Stimulated activated naive CD8-positive, alpha-beta T cell treated with anti-CD3 and anti-CD28 coated beads, Interleukin-15, Interleukin-2, amounts not matched to agents 100 ng/mL and 50 ng/mL, for 24 hours (primary cell): ENCODE measurements around the gene SYT2.

ENCODE experiments used
- H3K27ac Mint-ChIP-seq: one replicate; pipeline ENCODE4 v1.8.0; 2021; ENCODE audit warnings: mild to moderate bottlenecking, mixed read lengths
- H3K27me3 Mint-ChIP-seq: one replicate; pipeline ENCODE4 v1.8.0; 2021; ENCODE audit warnings: mixed read lengths
- H3K36me3 Mint-ChIP-seq: one replicate; pipeline ENCODE4 v1.8.0; 2021; ENCODE audit warnings: low read depth, mixed read lengths
- H3K4me1 Mint-ChIP-seq: one replicate; pipeline ENCODE4 v1.8.0; 2021; ENCODE audit warnings: low read depth, mixed read lengths
- H3K4me3 Mint-ChIP-seq: one replicate; pipeline ENCODE4 v1.8.0; 2021; ENCODE audit warnings: mild to moderate bottlenecking, mixed read lengths
- H3K9me3 Mint-ChIP-seq: one replicate; pipeline ENCODE4 v1.8.0; 2021; ENCODE audit warnings: mixed read lengths

Gene SYT2

GRCh38 chr1:202579806-202580205 is 130.4 kb downstream of the SYT2 start:
- no peak overlapping the region for H3K4me3 Mint-ChIP-seq
- no peaks in the 10 kb centered on the region for H3K9me3 Mint-ChIP-seq
- no peaks in the 10 kb centered on the region for H3K4me1 Mint-ChIP-seq
- peaks cover 13% of the 10 kb centered on the region for H3K36me3 Mint-ChIP-seq
- no peak overlapping the region for H3K27ac Mint-ChIP-seq
- no peaks in the 10 kb centered on the region for H3K27me3 Mint-ChIP-seq

- no peaks in the 10 kb centered on the region for H3K9me3 Mint-ChIP-seq
- H3K4me1 Mint-ChIP-seq = no peaks in the 10 kb centered on the region
- no peaks in the 10 kb centered on the region for H3K27me3 Mint-ChIP-seq
- no peak overlapping the region for H3K27ac Mint-ChIP-seq
- no peak overlapping the region for H3K4me3 Mint-ChIP-seq
- peaks cover 13% of the 10 kb centered on the region for H3K36me3 Mint-ChIP-seq
Observed at GRCh38 chr1:202578565-202578964, 131.7 kb downstream of the SYT2 start.

- peaks cover 17% of the 10 kb centered on the region for H3K36me3 Mint-ChIP-seq
- H3K4me1 Mint-ChIP-seq = no peaks in the 10 kb centered on the region
Observed at GRCh38 chr1:202578001-202578504, 132.2 kb downstream of the SYT2 start.

GRCh38 chr1:202577381-202577780 is 132.9 kb downstream of the SYT2 start:
- Mint-ChIP-seq H3K36me3 (peaks cover 23% of the 10 kb centered on the region), H3K27me3 (no peaks in the 10 kb centered on the region), H3K27ac (no peak overlapping the region), H3K4me1 (no peaks in the 10 kb centered on the region), H3K9me3 (no peaks in the 10 kb centered on the region), H3K4me3 (no peak overlapping the region)

More at GRCh38 chr1:202578001-202578504, 132.2 kb downstream of the SYT2 start:
- Mint-ChIP-seq H3K27ac (no peak overlapping the region), H3K27me3 (no peaks in the 10 kb centered on the region), H3K4me3 (no peak overlapping the region), H3K9me3 (no peaks in the 10 kb centered on the region)

GRCh38 chr1:202576816-202577215 is 133.4 kb downstream of the SYT2 start:
- Mint-ChIP-seq H3K9me3 (no peaks in the 10 kb centered on the region), H3K4me3 (no peak overlapping the region), H3K27me3 (no peaks in the 10 kb centered on the region), H3K27ac (no peak overlapping the region), H3K36me3 (peaks cover 25% of the 10 kb centered on the region), H3K4me1 (no peaks in the 10 kb centered on the region)

- Mint-ChIP-seq H3K4me3 (no peak overlapping the region), H3K27me3 (no peaks in the 10 kb centered on the region), H3K9me3 (no peaks in the 10 kb centered on the region), H3K27ac (no peak overlapping the region), H3K4me1 (no peaks in the 10 kb centered on the region), H3K36me3 (peaks cover 20% of the 10 kb centered on the region)
Observed at GRCh38 chr1:202575918-202576653, 134.2 kb downstream of the SYT2 start.

- Mint-ChIP-seq H3K27ac (no peak overlapping the region), H3K4me1 (no peaks in the 10 kb centered on the region), H3K9me3 (no peaks in the 10 kb centered on the region), H3K4me3 (no peak overlapping the region), H3K36me3 (peaks cover 25% of the 10 kb centered on the region), H3K27me3 (no peaks in the 10 kb centered on the region)
Observed at GRCh38 chr1:202572867-202573266, 137.4 kb downstream of the SYT2 start.

GRCh38 chr1:202571719-202572339 is 138.4 kb downstream of the SYT2 start:
- Mint-ChIP-seq H3K27me3 (no peaks in the 10 kb centered on the region), H3K36me3 (peaks cover 34% of the 10 kb centered on the region), H3K27ac (no peak overlapping the region), H3K4me1 (peaks cover 4% of the 10 kb centered on the region), H3K9me3 (no peaks in the 10 kb centered on the region), H3K4me3 (no peak overlapping the region)

GRCh38 chr1:202569393-202570322 is 140.6 kb downstream of the SYT2 start:
- H3K36me3 Mint-ChIP-seq = peaks cover 34% of the 10 kb centered on the region

GRCh38 chr1:202568826-202569225 is 141.4 kb downstream of the SYT2 start:
- Mint-ChIP-seq H3K27me3 (no peaks in the 10 kb centered on the region), H3K36me3 (peaks cover 34% of the 10 kb centered on the region), H3K27ac (no peak overlapping the region), H3K9me3 (no peaks in the 10 kb centered on the region), H3K4me1 (peaks cover 19% of the 10 kb centered on the region), H3K4me3 (no peak overlapping the region)

More at GRCh38 chr1:202569393-202570322, 140.6 kb downstream of the SYT2 start:
- Mint-ChIP-seq H3K4me3 (no peak overlapping the region), H3K27me3 (no peaks in the 10 kb centered on the region), H3K27ac (no peak overlapping the region), H3K4me1 (peaks cover 16% of the 10 kb centered on the region), H3K9me3 (no peaks in the 10 kb centered on the region)

- H3K9me3 Mint-ChIP-seq = no peaks in the 10 kb centered on the region
- H3K4me1 Mint-ChIP-seq = peaks cover 19% of the 10 kb centered on the region
- H3K4me3 Mint-ChIP-seq = no peak overlapping the region
- peaks cover 33% of the 10 kb centered on the region for H3K36me3 Mint-ChIP-seq
- H3K27me3 Mint-ChIP-seq = no peaks in the 10 kb centered on the region
- H3K27ac Mint-ChIP-seq = no peak overlapping the region
Observed at GRCh38 chr1:202568410-202568809, 141.8 kb downstream of the SYT2 start.

GRCh38 chr1:202567738-202568137 is 142.5 kb downstream of the SYT2 start:
- no peak overlapping the region for H3K27ac Mint-ChIP-seq
- no peaks in the 10 kb centered on the region for H3K9me3 Mint-ChIP-seq
- H3K4me3 Mint-ChIP-seq = no peak overlapping the region
- H3K27me3 Mint-ChIP-seq = no peaks in the 10 kb centered on the region
- H3K4me1 Mint-ChIP-seq = peaks cover 19% of the 10 kb centered on the region
- peaks cover 27% of the 10 kb centered on the region for H3K36me3 Mint-ChIP-seq

- H3K4me3 Mint-ChIP-seq = no peak overlapping the region
- no peaks in the 10 kb centered on the region for H3K27me3 Mint-ChIP-seq
- H3K4me1 Mint-ChIP-seq = peaks cover 19% of the 10 kb centered on the region
- no peaks in the 10 kb centered on the region for H3K9me3 Mint-ChIP-seq
- peaks cover 21% of the 10 kb centered on the region for H3K36me3 Mint-ChIP-seq
- H3K27ac Mint-ChIP-seq = peak overlapping the region; percentile 18
Observed at GRCh38 chr1:202565890-202566602, 144.2 kb downstream of the SYT2 start.

GRCh38 chr1:202564958-202565495 is 145.2 kb downstream of the SYT2 start:
- Mint-ChIP-seq H3K9me3 (no peaks in the 10 kb centered on the region), H3K4me3 (no peak overlapping the region), H3K27me3 (no peaks in the 10 kb centered on the region), H3K27ac (no peak overlapping the region), H3K4me1 (peaks cover 19% of the 10 kb centered on the region), H3K36me3 (peaks cover 24% of the 10 kb centered on the region)
